ENCODE data around the gene SLC16A10.
"Not testable (repeated sequence)": the region's sequence is repeated elsewhere in the genome, so short reads cannot be mapped to it uniquely, and the experiment has no call there.

Gene SLC16A10

GRCh38 chr6:111087871-111088667 lies 766 bp downstream of the SLC16A10 start:
- DNase-seq (ENCODE audit: low read depth), result no peak
- H3K4me3 ChIP-seq (ENCODE audit: low read length), result peak overlapping the region; percentile 36
- TF ChIP-seq CTCF (conservative IDR thresholded peaks at IDR 0.05; ENCODE audit: low read depth, low read length), result no peak

- no peak for TF ChIP-seq CTCF (conservative IDR thresholded peaks at IDR 0.05; ENCODE audit: low read depth, low read length)
- H3K4me3 ChIP-seq (ENCODE audit: low read length), result peak overlapping the region; percentile 36
- DNase-seq (ENCODE audit: low read depth), result no peak
Measured at GRCh38 chr6:111088668-111089003, 1.3 kb downstream of the SLC16A10 start.

GRCh38 chr6:111090766-111091165 lies 3.5 kb downstream of the SLC16A10 start:
- H3K4me3 ChIP-seq (ENCODE audit: low read length), result no peak overlapping the region
- no peak for DNase-seq (ENCODE audit: low read depth)
- TF ChIP-seq CTCF (conservative IDR thresholded peaks at IDR 0.05; ENCODE audit: low read depth, low read length), result no peak

- no peak overlapping the region for H3K4me3 ChIP-seq (ENCODE audit: low read length)
- no peak for DNase-seq (ENCODE audit: low read depth)
- no peak for TF ChIP-seq CTCF (conservative IDR thresholded peaks at IDR 0.05; ENCODE audit: low read depth, low read length)
Measured at GRCh38 chr6:111091987-111092386, 4.7 kb downstream of the SLC16A10 start.

GRCh38 chr6:111095488-111095887 lies 8.2 kb downstream of the SLC16A10 start:
- DNase-seq (ENCODE audit: low read depth); H3K4me3 ChIP-seq (ENCODE audit: low read length): not testable (repeated sequence)

GRCh38 chr6:111096246-111096645 lies 8.9 kb downstream of the SLC16A10 start:
- TF ChIP-seq CTCF (conservative IDR thresholded peaks at IDR 0.05; ENCODE audit: low read depth, low read length), result no peak
- no peak for DNase-seq (ENCODE audit: low read depth)
- no peak overlapping the region for H3K4me3 ChIP-seq (ENCODE audit: low read length)

- DNase-seq (ENCODE audit: low read depth), result no peak
- TF ChIP-seq CTCF (conservative IDR thresholded peaks at IDR 0.05; ENCODE audit: low read depth, low read length), result no peak
- no peak overlapping the region for H3K4me3 ChIP-seq (ENCODE audit: low read length)
Measured at GRCh38 chr6:111098597-111098996, 11.3 kb downstream of the SLC16A10 start.

Data from retinal pigment epithelial cell (primary cell).